HEK293T (cell line): Measurements from ENCODE around the gene AXIN1.

Experiments
- CTCF ChIA-PET: fragments of 350-600 bp; formaldehyde crosslinking; extraction: SDS; loops from one replicate; lab custom pipeline; 2021; ENCODE audit warnings: antibody characterized with exemption, inconsistent platforms; lab: Yijun Ruan, JAX
- POLR2A ChIA-PET: fragments of 350-600 bp; formaldehyde crosslinking; extraction: SDS; loops from one replicate; lab custom pipeline; 2020; ENCODE audit warnings: antibody characterized with exemption, inconsistent platforms; lab: Yijun Ruan, JAX
- DNase-seq: peaks from one replicate; pipeline ENCODE4 v3.0.0; 2012; ENCODE audit warnings: mixed read lengths; ENCODE audit errors: extremely low spot score
- ARNT ChIP-seq: fragments of 450-650 bp; IDR thresholded peaks from 2 replicates; pipeline ENCODE4 v1.6.1; 2017; ENCODE audit warnings: mild to moderate bottlenecking
- BHLHE40 ChIP-seq: fragments of 450-650 bp; IDR thresholded peaks from 2 replicates; pipeline ENCODE4 v1.6.1; 2016; ENCODE audit warnings: mild to moderate bottlenecking, moderate library complexity, borderline replicate concordance
- CTBP1 ChIP-seq: fragments of 450-650 bp; IDR thresholded peaks from 2 replicates; pipeline ENCODE4 v1.6.1; 2016; ENCODE audit warnings: borderline replicate concordance
- ELF4 ChIP-seq: fragments of 450-650 bp; IDR thresholded peaks from 2 replicates; pipeline ENCODE4 v1.6.1; 2017; ENCODE audit warnings: antibody characterized with exemption
- FOXA1 ChIP-seq: fragments of 450-650 bp; IDR thresholded peaks from 2 replicates; pipeline ENCODE4 v1.6.1; 2016; ENCODE audit warnings: mild to moderate bottlenecking
- FOXK2 ChIP-seq: fragments of 450-650 bp; IDR thresholded peaks from 2 replicates; pipeline ENCODE4 v1.6.1; 2016; ENCODE audit warnings: mild to moderate bottlenecking
- FOXM1 ChIP-seq: fragments of 450-650 bp; IDR thresholded peaks from 2 replicates; pipeline ENCODE4 v1.6.1; 2017; ENCODE audit warnings: mild to moderate bottlenecking, borderline replicate concordance
- HDGF ChIP-seq: fragments of 450-650 bp; IDR thresholded peaks from 2 replicates; pipeline ENCODE4 v1.6.1; 2017; ENCODE audit warnings: antibody characterized with exemption, borderline replicate concordance
- L3MBTL2 ChIP-seq: fragments of 450-650 bp; conservative IDR thresholded peaks from 2 replicates; pipeline ENCODE4 v1.6.1; 2016; ENCODE audit warnings: mild to moderate bottlenecking
- LEF1 ChIP-seq: fragments of 450-650 bp; IDR thresholded peaks from 2 replicates; pipeline ENCODE4 v1.6.1; 2017; ENCODE audit warnings: mild to moderate bottlenecking, borderline replicate concordance
- NFRKB ChIP-seq: fragments of 450-650 bp; IDR thresholded peaks from 2 replicates; pipeline ENCODE4 v1.6.1; 2016; ENCODE audit warnings: mild to moderate bottlenecking, moderate library complexity
- PKNOX1 ChIP-seq: fragments of 450-650 bp; IDR thresholded peaks from 2 replicates; pipeline ENCODE4 v1.6.1; 2016
- SP1 ChIP-seq: fragments of 450-650 bp; IDR thresholded peaks from 2 replicates; pipeline ENCODE4 v1.6.1; 2017
- SUZ12 ChIP-seq: fragments of 450-650 bp; IDR thresholded peaks from 2 replicates; pipeline ENCODE4 v1.6.1; 2016; ENCODE audit warnings: mild to moderate bottlenecking
- TARDBP ChIP-seq: fragments of 450-650 bp; IDR thresholded peaks from 2 replicates; pipeline ENCODE4 v1.6.1; 2016
- ZNF384 ChIP-seq: fragments of 450-650 bp; IDR thresholded peaks from 2 replicates; pipeline ENCODE4 v1.6.1; 2016

AXIN1 gene

GRCh38 chr16:289395-289997 lies 63.0 kb downstream of the AXIN1 start:
- DNase-seq: no peak
- POLR2A ChIA-PET: no interaction called here
- TF ChIP-seq LEF1: no peak
- no peak for TF ChIP-seq PKNOX1
- no peak for TF ChIP-seq L3MBTL2
- TF ChIP-seq HDGF: no peak
- no peak for TF ChIP-seq CTBP1
- TF ChIP-seq ZNF384: no peak
- no peak for TF ChIP-seq BHLHE40
- no peak for TF ChIP-seq NFRKB
- no peak for TF ChIP-seq SUZ12
- no peak for TF ChIP-seq FOXA1
- no peak for TF ChIP-seq FOXM1
- no peak for TF ChIP-seq ELF4
- CTCF ChIA-PET: no interaction called here

DNA sequence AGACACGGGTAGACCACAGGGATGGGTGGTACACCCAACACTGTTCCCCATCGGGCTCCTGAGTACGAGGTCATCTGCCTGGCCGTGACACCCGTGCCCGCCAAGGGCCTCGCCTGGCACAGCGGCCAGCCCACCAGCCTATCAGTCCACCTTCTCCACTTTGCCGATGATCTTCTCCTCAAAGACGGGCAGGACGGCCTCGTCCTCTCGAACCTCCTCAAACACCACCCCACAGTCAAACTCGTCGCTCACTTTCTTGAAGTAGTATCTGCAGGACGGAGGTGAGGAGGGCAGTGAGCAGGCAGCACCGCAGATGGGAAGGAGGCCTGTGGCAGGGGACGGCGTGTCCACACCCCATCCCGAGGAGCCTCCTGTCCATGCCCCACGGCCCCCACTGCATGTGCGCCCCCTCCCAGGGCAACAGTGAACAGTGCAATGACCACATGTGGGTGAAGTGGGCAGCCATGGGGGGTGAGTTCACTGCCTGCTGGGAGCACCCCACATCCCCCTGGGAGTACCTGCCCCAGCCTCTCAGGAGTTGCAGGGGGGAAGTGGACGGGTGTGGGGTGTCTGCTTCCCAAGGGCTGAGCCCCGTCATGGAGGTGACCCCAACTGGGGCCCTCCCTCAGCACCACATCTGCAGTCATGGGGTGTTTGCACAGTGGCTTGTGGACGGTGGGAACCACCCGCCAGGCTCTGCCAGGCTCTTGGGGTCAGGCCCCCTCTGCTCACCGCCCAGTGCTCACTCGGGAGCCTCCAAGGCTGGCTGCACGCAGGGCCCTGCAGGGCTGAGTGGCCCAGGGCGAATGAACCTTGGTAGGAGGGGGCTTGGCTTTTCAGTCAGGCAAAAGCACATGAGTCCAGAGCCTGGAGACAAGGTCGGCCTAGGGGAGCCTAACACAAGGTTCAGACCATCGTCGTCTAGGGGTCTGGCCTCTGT lies 64.3 kb downstream of the AXIN1 start:
- ChIA-PET CTCF (no interaction called here), POLR2A (no interaction called here)
- no peak for DNase-seq
- no peak for TF ChIP-seq ARNT
- TF ChIP-seq HDGF: no peak
- no peak for TF ChIP-seq LEF1
- TF ChIP-seq NFRKB: no peak
- no peak for TF ChIP-seq SUZ12
- TF ChIP-seq ZNF384: no peak
- no peak for TF ChIP-seq ELF4
- no peak for TF ChIP-seq PKNOX1
- no peak for TF ChIP-seq L3MBTL2
- no peak for TF ChIP-seq SP1
- no peak for TF ChIP-seq FOXK2
- no peak for TF ChIP-seq TARDBP
- TF ChIP-seq FOXA1: no peak
- no peak for TF ChIP-seq BHLHE40
- no peak for TF ChIP-seq FOXM1
- TF ChIP-seq CTBP1: no peak

DNA sequence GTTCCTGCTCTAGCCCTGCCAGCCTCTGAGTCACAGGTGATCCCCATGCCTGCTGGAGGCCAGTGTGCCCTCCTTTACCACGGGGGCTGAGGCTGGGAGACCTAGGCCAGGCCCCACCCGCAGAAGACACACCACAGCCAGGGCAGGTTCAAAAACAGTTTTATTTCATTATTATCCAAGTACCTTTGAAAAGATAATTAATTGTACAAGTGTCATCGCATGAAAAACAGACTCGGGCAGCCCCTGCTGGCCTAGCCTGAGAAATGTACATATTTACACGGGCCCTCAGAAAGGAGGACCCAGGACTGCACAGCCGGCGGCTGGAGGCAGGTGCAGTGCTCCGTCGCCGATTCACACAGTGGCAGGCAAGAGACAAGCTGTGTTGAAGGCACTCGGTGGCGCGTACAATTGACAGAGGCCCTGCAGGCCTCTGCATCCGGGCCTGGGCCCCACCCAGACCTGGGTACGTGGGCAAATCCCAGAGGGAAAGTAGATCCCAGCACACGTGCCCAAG lies 65.2 kb downstream of the AXIN1 start:
- ChIA-PET POLR2A (no interaction called here), CTCF (no interaction called here)
- no peak for DNase-seq
- TF ChIP-seq BHLHE40 (no peak), CTBP1 (no peak), ZNF384 (no peak), ELF4 (no peak)

DNA sequence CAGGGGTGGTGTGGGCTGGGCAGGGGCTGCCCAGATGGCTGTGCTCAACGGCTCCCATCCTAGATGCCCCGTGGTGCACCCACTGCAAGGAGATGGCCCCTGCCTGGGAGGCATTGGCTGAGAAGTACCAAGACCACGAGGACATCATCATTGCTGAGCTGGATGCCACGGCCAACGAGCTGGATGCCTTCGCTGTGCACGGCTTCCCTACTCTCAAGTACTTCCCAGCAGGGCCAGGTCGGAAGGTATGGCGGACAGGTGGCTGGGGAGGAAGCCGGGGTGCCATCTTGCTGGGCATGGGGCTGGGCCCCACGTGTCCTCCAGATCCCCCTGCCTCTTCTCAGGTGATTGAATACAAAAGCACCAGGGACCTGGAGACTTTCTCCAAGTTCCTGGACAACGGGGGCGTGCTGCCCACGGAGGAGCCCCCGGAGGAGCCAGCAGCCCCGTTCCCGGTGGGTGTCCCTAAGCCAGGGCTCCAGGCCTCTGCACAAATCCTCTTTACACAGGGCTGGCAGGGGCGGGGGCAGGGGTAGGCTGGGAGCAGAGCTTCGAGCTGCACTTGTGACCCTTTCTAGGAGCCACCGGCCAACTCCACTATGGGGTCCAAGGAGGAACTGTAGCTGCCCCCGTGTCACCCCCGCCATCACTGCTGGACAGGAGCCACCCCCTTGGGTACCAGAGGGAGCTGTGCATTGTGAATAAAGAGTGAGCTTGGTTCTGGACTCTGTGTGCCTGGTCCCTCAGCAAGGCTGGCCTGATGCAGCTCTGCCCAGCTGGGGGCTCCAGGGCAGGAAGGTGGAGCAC lies 65.8 kb downstream of the AXIN1 start:
- POLR2A ChIA-PET: no interaction called here

More for the DNA sequence above, 65.8 kb downstream of the AXIN1 start:
- CTCF ChIA-PET: no interaction called here
- no peak for DNase-seq
- TF ChIP-seq NFRKB (no peak), ELF4 (no peak), FOXA1 (no peak), ZNF384 (no peak), L3MBTL2 (no peak), FOXM1 (no peak), HDGF (no peak), SUZ12 (no peak), PKNOX1 (no peak), BHLHE40 (no peak)
